ENCODE data around the gene DISC1. TPM values are rescaled to one million over a fixed set of nuclear protein-coding genes. Genes with fewer than 3 reads are reported as not detected.

The DISC1 gene
- total RNA-seq, 3 donors from 2014 or later = 4.8 to 11.3 (median 8.9) TPM

- TF ChIP-seq, protein P1, sequence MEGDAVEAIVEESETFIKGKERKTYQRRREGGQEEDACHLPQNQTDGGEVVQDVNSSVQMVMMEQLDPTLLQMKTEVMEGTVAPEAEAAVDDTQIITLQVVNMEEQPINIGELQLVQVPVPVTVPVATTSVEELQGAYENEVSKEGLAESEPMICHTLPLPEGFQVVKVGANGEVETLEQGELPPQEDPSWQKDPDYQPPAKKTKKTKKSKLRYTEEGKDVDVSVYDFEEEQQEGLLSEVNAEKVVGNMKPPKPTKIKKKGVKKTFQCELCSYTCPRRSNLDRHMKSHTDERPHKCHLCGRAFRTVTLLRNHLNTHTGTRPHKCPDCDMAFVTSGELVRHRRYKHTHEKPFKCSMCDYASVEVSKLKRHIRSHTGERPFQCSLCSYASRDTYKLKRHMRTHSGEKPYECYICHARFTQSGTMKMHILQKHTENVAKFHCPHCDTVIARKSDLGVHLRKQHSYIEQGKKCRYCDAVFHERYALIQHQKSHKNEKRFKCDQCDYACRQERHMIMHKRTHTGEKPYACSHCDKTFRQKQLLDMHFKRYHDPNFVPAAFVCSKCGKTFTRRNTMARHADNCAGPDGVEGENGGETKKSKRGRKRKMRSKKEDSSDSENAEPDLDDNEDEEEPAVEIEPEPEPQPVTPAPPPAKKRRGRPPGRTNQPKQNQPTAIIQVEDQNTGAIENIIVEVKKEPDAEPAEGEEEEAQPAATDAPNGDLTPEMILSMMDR (IDR thresholded peaks at IDR 0.05) = no peak
- intact Hi-C loops (cut with DNase I, micrococcal nuclease) = no loop called here
- H3K4me1 ChIP-seq (ENCODE audit: low read depth) = no peaks in the 10 kb centered on the region
- no peak overlapping the region for H3K4me3 ChIP-seq
- no peak for DNase-seq
- no peaks in the 10 kb centered on the region for H3K9me3 ChIP-seq
- ATAC-seq = no peak
- H3K36me3 ChIP-seq (ENCODE audit: low read depth) = no peaks in the 10 kb centered on the region
Measured at GRCh38 chr1:231606712-231607111, 19.9 kb upstream of the DISC1 start.

DNA sequence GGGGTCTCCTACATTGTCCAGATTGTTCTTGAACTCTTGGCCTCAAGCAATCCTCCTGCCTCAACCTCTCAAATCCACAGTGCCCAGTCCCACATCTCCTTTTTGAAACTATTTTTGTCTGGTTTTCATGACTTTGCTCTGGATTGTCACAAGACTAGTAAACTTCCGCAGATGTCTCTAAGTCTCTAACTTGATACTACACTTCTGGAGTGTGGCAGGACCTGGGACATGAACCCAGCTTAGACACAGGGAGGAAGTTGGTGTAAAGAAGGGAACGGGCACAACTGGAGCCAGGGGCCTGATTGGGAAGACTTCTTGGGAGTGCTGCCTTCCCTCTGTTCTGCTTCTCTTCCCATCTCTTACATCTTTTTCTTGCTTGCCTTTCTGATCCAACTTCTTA lies 16.2 kb upstream of the DISC1 start:
- no peak for ATAC-seq

GRCh38 chr1:231611111-231611510 lies 15.5 kb upstream of the DISC1 start:
- Histone ChIP-seq H3K4me3 (no peak overlapping the region), H3K9me3 (no peaks in the 10 kb centered on the region), H3K36me3 (ENCODE audit: low read depth) (no peaks in the 10 kb centered on the region), H3K4me1 (ENCODE audit: low read depth) (no peaks in the 10 kb centered on the region)
- DNase-seq (no peak), ATAC-seq (no peak)
- intact Hi-C loops (cut with DNase I, micrococcal nuclease) = no loop called here
- TF ChIP-seq, protein P1 (IDR thresholded peaks at IDR 0.05) = no peak

More for the DNA sequence above, 16.2 kb upstream of the DISC1 start:
- TF ChIP-seq, protein P1 (IDR thresholded peaks at IDR 0.05) = no peak
- no peaks in the 10 kb centered on the region for H3K36me3 ChIP-seq (ENCODE audit: low read depth)
- no peak overlapping the region for H3K4me3 ChIP-seq
- no peak for DNase-seq
- H3K9me3 ChIP-seq = no peaks in the 10 kb centered on the region
- intact Hi-C loops (cut with DNase I, micrococcal nuclease) = no loop called here
- no peaks in the 10 kb centered on the region for H3K4me1 ChIP-seq (ENCODE audit: low read depth)

DNA sequence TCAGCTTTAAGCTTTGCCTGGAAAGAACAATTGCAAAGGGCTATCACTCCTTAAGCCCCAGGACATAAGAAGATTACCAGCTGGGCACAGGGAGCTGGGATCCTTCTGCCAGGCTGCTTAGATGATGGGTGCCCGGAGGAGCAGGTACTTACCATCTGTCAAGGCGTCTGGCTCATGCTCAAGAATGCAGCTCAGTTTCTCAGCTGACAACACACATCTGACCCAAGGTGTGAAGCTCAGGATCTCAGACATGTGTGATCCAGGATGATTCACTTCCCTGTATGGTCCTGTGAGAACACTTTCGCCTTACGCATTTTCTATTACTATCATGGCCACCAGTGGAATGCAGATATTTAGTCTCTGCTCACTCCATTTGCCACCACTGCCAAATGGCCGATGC lies 14.7 kb upstream of the DISC1 start:
- no peak for DNase-seq
- intact Hi-C loops (cut with DNase I, micrococcal nuclease) = no loop called here

DNA sequence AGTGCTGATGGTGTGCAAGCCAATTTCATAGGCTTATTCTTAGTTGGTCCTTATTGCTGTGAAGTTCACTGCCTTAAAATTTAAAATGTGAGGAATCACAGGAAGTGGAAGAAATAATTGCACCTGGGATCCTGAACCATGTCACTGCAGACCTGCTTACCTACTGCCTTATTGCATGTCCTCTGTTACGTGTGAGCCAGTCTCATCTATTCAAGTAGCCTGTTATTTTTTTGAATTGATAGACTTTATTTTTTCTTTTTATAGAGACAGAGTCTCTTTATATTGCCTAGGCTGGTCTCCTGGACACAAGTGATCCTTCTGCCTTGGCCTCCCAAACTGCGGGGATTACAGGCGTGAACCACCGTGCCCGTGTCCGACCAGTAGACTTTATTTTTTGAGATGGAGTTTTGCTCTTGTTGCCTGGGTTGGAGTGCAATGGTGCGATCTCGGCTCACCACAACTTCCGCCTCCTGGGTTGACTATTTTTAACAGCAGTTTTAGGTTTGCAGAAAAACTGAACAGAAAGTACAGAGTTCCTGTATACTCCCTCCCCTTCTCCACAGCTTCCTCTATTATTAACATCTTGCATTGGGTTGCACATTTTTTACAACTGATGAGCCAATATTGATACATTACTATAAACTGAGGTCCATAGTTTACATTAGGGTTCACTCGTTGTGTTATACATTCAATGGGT lies 14.0 kb upstream of the DISC1 start:
- intact Hi-C loops (cut with DNase I, micrococcal nuclease) = no loop called here
- ATAC-seq = peak; percentile 91
- peak; percentile 37 to 64 (median 60) for DNase-seq
- Histone ChIP-seq H3K36me3 (ENCODE audit: low read depth) (no peaks in the 10 kb centered on the region), H3K4me3 (no peak overlapping the region), H3K9me3 (no peaks in the 10 kb centered on the region), H3K4me1 (ENCODE audit: low read depth) (no peaks in the 10 kb centered on the region)
- TF ChIP-seq, protein P1 (IDR thresholded peaks at IDR 0.05) = no peak

More for the DNA sequence above, 14.7 kb upstream of the DISC1 start:
- Histone ChIP-seq H3K36me3 (ENCODE audit: low read depth) (no peaks in the 10 kb centered on the region), H3K4me1 (ENCODE audit: low read depth) (no peaks in the 10 kb centered on the region), H3K9me3 (no peaks in the 10 kb centered on the region), H3K4me3 (no peak overlapping the region)
- TF ChIP-seq, protein P1 (IDR thresholded peaks at IDR 0.05) = no peak
- no peak for ATAC-seq
